Fibroblast of upper back skin (primary cell): ENCODE data around the gene NISCH.
A peak's percentile ranks its signal among the peaks of the same experiment; 100 is the strongest.

Experiments
- DNase-seq: peaks from one replicate; pipeline ENCODE4 v3.0.0-alpha.2; 2013

The NISCH gene

DNA sequence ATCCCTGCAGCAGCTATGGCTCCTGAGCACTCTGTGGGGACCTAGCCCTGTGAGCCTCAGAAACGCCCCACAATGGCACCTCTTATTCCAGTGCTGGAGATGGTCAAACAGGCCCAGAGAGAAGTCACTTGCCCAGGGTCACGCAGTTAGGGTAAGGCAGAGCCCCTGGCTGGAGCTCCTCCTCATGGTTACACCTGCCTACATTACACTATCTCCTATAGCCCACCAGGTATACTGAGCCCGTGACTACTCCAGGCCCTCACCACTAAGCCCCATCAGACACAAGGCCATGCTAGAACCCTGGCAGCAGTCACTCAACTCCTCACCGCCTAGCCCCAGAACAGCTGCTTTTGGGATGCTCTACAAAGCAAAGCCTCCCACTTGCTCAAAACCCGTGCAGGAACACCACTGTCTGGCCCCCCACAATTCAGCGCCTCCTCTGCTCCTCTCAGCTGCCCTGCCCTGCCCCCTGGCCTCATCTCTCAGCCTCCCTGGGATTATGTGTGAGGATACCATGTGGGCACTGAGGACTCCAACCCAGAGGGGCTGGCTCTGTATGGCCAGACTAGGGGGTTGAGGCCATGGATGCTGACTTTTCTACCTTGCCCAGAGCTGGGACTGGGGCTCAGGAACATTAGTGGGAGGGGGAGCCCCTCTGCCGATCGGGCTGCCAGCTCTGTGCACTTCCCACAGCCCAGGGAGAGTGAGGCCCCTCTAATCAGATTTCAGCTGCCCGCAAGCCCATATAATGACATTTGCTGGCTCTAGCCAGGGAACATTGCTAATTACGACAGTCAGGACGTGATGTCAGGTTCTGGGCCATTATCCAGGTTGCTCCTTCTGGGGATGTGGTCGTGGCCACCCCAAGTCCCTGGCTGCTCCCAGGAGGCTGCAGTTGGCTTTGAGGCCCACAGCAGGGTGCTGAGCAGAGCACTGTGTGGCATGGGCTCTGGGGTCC, 74.3 kb downstream of the NISCH start:
- DNase-seq, result no peak

DNA sequence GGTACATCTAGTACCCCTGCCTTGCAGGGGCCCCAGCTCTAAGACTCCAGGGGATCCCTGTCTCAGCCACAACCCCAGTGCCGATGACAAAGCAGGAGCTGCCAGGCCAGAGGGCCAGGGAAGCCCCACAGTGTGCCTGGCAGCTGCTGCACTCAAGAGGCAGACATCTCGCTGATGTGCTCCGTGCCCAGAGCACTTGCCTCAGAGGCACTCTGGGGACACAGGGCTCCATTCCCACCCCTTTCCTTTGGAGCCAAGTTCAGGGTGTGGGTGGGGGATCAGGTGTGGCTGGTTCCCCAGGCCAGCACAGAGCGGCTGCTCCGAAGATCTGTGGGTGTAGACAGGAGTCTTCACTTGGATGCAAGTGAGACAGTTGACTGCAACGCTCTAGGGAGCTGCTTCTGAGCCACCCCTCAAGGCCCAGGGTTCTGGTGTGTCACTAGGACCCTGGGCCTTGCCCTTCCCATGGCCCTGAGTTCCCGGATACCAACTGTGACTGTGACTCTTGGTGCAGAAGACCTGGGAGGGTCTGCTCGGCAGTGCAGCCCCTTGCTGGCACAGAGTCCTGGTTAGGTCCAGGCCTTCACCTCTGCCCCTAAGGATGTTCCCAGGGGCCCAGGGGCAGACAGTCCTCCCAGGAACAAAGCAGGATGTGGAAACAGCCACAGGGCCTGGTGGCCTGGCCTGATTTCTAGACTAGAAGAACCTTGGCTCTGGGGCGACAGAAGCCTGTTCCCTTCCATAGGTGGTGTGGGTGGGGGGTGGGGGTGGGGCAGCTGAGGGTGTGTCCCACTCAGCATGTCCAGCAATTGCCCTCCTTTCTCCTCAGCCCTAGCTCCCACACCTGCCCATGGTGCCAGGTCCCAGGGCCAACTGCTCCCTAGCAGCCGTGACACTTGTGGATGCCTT, 75.8 kb downstream of the NISCH start:
- no peak for DNase-seq

DNA sequence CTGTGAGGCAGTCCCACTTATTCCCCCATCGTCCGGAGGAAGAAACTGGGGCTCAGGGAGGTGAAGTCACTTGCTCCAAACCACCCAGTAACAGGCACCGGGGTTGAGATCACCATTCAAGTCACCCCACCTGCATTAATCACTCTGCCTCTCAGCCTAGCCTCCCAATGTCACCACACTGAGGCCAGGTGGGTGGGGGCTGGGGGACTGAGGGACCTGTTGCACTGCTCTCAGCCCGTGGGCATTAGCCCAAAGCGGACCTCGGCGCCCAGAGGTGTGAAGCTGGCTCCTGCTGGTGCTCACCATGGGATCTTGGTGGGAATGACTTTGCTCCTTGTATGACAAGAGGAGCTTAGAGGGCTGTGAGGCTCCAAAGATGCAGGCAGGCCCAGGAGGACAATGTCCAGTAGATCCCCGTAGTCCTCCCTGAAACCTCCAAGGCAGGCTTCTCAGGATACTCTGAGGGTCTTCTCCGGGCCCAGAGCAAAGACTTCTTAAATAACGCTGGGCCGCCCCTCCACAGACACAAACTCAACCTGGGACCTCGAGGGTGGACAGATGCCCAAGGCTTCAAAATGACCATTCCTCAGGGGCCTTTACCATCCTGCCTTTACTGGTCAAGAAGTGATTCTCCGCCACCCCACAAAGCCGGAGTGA, 76.6 kb downstream of the NISCH start:
- no peak for DNase-seq

DNA sequence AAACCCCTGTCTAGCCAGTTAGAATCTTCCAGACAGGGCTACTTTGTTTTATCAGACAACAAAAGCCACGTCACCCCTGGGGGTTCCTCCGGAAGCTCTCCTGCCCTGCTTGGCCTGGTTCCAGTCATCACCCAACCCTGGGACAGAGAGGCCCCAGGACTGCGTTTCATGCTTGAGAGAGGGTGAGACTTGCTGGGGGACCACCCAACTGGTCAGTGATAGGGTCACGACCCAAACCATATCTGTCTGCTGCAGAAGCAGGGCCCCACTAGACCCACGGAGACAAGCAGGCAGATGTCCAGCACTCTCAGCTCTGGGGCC, 77.1 kb downstream of the NISCH start:
- peak; percentile 65 for DNase-seq

DNA sequence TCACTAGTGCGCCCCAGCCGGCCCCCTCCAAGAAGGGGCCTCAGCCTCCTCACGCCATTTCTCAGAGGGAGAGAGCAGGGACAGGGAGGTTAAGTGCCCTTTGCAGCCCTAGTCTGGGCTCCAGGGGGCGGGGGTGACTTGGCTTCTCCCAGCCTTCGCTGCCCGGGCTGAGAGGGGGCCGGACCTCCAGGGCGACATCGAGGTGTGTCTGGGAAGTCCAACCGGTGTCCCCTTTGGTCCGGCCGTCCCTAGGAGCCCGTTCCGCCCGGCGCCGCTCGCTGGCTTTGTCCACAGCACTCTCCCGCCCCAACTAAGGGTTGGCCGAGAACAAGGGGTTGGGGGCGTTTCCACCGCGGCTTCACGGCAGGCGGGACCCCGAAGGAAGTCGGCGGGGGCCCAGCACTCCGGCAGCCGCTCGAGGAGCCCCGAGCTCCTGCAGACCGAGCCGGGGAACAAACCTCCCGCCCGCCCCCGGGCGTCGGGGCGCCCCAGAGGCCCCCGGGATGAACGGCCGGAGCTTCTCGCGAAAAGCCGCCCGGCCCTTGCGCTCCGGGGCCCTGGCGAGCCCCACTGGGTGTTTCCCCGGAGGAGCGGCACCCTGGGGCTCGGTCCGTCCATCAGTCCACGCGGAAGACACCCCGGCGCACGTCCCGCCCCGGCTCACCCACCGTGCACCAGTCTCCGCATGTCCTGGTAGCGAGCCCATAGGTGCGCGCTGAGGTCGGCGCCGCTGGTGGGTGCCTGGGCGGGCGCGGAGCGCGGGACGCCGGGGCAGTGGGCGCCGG, 77.6 kb downstream of the NISCH start:
- no peak for DNase-seq

DNA sequence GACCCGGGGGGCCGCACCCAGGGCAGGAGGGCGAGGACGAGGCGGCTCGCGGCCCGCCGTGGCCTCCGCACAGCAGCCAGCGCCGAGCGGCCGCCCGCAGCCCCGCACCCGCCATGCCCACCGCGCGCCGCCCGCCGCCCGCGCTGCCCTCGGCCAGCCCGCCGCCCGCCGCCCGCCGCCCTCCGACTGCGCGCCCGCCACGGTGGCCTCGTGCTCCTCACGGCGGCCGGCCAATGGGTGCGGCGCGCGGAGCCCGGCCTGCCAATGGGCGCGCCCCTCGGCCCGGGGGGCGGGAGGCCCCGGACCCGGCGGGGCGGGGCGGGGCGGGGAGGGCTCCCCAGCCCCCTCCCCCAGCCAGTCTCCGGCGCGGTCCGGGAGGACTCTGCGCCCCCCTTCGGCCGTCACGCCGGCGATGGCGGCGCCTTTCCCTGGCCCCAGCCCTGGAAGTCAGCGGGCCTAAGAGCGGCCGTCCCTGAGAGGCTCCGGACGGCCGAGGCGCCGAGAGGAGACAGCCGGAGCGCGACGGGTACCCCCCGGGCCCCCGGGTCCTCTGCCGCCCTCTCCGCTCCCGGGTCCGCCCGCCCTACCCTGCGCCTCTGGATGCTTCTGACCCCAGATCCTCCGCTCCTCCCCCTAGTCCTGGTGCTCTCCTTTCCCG, 78.3 kb downstream of the NISCH start, which contains the start of gene NT5DC2:
TSS of gene NT5DC2 (minus strand) at position 235 of the 658 bp plus-strand sequence. CDS start at position 115, 120 bp downstream.
- peak; percentile 79 for DNase-seq

DNA sequence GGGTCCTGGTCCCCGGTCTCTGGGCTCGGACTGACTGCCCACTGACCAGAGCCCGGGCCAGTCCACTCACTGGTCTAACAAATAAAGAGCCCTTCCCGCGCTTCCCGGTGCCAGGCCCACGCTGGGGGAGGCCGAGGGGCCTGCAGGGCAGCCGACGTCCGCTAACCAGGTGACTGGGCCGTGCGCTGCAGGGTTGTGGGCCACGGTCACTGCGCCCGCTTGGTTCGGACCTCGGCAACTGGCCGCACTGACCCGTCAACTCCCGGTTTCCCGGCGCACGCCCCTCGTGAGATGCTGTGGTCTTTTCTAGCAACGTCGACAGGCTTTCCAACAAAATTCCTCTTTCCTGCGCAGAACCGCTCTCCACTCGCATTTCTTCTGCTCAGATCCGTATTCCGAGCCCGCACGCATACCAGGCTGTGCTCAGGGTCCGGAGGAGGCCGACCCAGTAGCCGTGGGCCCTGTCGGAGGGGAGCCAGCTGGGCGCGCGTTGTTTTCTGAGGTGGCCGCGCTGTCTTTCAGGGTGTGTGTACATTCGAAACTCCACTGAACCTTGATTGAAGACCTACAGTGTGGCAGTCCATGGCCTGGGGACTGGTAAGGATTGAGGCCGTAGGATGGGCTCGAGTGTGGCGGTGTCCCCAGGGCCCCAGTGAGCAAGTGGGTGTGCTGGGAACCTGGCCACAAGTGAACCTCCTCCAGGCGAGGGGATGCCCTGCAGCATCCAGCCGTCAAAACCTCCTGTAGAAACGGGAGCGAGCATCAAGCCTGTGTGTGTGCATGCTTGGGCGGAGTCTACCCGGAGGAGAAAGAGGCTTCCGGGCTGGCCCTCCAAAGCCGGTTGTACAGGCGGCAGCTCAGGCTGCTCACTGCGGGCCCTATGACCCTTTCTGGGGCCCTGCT, 79.1 kb downstream of the NISCH start:
- DNase-seq, result peak; percentile 40

DNA sequence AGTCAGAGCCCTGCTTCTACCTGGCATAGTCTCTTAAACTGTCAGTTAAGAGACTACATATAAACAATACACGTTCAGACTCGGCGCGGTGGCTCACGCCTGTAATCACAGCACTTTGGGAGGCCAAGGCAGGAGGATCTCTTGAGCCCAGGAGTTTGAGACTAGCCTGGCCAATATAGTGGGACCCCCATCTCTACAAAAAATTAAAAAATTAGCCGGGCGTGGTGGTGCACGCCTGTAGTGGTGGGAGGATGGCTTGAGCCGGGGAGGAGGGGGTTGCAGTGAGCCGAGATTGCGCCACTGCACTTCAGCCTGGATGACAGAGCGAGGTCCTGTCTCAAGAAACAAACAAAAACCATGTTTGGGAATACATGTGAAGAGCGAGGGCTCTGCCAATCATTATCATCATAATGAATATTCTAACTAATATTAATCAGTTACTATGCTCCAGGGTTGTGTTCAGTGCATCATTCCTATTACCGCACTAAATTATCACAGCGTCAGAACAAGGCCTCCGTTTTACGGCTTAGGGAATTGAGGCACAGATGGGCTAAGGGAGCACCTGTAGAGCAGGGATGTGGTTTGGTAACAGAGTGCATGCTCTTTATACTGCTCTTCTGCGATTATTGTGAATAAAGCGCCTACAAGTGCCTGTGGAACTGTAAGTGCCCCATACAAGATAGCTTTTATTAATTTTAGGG, 80.2 kb downstream of the NISCH start:
- no peak for DNase-seq

DNA sequence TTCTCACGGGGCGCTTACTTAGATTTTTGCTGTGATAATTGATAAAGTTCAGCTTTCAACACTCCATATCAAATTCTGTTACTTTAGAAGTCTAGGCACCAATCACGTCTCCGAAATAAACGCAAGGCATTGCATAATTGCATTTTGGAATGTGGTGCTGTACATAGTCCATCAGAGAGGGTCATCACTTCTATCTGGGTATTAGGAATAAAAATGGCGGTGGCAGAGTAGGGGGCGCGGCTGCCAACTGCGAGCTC, 80.6 kb downstream of the NISCH start:
- no peak for DNase-seq

DNA sequence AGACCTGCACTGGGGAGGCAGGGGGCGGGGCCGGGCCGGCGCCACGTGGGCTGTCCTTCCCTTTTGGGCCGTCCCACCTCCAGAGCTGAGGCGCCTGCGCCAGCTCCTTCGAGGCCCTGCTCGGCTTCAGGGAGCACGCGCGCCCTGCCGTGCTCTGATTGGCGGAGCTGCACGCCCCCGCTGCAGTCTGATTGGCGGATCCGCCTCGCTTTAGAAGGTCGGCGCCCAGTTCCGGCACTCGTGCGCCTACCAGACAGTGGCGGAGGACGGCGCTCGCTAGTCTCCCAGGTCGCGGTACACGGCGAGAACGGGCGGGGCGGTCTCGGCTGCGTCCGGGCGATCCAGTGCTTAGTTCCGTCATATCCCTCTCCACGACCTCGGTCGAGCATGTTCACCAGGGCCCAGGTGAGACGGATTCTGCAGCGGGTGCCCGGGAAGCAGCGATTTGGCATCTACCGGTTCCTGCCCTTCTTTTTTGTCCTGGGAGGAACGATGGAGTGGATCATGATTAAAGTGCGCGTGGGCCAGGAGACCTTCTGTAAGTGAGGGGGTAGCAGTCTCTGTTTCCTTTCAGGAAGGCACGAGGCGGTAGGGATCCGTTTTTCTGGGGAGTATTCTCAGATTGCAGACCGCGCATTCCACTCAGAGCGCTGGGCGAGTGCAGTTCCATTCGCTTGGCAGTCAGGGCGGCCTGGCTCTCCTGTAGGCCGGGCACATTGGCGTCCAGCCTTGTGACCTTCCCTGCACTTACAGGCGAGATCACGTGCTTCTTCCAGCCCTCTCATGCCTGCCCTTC, 81.2 kb downstream of the NISCH start, which contains the start of gene UQCC5:
TSS of gene UQCC5 (plus strand) at position 237 of the 796 bp plus-strand sequence. CDS start at position 388, 151 bp downstream.
- DNase-seq, result peak; percentile 99

DNA sequence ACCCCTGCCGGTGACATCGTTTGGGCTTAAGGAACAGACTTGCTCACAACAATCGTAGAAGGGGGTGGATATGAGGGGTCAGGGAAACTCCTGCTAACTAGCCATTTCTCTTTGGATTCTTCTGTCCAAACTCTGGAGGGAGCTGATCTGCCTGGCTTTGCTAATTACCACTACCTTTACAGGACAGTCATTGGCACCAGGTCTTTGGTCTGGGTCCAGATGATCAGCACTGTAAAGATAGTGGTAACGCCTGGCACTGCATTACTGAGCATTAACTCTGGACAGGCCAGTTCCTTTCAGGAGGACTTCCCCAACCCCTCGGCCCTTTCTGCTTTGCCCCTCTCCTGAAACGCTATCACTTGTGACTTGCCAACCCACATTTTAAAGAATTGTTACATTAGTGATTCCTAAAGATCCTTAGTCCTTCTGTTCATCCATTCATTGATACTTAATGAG, 81.8 kb downstream of the NISCH start:
- no peak for DNase-seq

DNA sequence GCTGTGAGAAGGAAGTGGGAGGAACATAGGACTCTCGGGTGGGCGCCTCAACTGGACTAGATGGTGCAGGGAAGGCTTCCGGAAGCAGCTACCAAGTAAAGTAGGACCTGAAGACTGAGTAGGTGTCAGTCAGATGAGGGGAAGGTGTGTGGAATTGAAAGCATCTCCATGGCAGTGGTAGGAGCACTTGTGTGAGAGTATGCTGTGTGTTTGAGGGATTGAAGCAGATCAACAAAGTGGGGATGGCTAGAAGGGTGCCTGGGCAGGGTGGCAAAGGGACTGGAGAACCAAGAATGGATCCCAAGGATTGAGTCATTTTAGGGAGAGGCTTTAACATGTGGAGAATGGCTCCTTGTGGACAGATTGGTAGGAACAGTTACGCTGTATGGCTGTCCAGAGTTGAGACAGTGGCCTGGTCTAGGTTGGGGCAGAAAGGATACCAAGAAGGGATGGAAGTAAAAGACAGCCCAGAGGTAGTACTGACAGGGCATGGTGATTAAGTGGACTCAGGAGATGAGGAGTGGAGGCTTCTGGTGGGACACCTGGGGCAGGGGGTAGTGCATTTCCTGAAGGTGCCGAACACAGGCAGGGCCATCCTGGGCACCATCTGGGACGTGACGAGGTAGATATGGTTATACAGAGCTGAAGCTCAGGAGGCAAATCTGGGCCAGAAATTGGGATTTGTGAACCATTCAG, 82.5 kb downstream of the NISCH start:
- no peak for DNase-seq

DNA sequence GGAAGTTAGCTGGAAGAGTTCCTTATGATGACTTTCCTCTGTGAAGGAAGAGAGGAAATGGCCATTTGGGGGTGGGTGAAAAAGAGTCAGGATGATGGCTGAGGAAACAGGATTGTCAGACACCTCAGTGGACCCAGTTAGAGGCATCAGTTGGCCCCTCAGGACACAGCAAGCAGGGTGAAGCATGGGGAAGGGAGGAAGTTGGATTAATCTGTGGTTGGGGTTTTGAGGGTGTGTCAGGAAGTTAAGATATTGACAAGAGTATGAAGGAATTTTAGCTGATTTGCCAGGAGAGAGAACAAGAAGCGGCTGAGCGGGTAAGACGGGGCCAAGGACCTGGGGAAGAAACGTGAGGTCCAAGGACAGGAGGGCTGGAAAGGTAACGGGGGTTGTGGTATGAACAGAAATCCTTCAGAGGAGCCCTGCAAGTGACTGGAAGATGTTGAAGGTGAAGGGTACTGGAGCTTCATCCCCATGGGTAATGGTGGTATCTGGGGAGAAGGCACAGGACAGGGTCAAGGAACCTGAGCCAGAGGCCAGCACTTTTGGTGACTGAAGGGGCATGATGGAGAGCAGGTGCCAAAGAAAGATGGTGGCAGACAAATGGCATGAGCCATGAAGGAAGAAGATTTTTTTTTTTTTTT, 83.7 kb downstream of the NISCH start:
- no peak for DNase-seq

DNA sequence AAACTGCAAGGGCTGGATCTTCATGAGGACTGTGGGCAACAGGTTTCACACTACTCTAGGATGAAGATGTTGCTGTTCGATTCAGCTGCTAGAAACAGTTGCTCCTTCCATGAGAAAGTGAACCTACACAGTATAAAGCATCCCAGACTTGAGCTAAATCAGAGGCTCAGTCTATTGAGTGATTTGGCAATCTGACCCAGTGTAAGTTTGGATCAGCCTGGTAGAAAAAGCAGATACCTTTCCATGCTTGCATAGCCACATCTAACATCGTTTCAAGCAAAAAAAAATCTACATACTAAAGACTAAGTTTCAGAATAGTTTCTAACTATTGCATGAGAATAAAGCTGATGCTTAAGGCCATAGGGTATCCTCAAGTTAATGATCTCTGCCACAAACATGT, 85.6 kb downstream of the NISCH start:
- DNase-seq, result no peak
